CD14-positive monocyte (primary cell): ENCODE measurements around the gene ERO1B. TPM values are rescaled to one million over a fixed set of nuclear protein-coding genes. Genes with fewer than 3 reads are reported as not detected.

ENCODE experiments used
- DNase-seq, 3 donors: peaks; one replicate each; pipeline ENCODE4 v3.0.0-alpha.2; 2011 to 2022
- H2AFZ ChIP-seq: 2 replicates; pipeline ENCODE4 v1.6.0; 2012; ENCODE audit warnings: mild to moderate bottlenecking, low read depth, low read length, inconsistent platforms; ENCODE audit not compliant: insufficient read depth, poor library complexity, severe bottlenecking
- H3K27ac ChIP-seq, 2 donors: 1 replicate in 1 of 2; 2 replicates in 1 of 2; pipeline ENCODE4 v1.5.1; 2012 to 2013; ENCODE audit warnings: low read length in 2 of 2, control low read depth in 1 of 2, inconsistent platforms in 1 of 2, low read depth in 1 of 2, mild to moderate bottlenecking in 1 of 2
- H3K27me3 ChIP-seq, 2 donors: one replicate each; pipeline versions ENCODE4 v1.6.0 to v1.6.1; 2011 to 2013; ENCODE audit warnings: low read length in 2 of 2; ENCODE audit not compliant: control insufficient read depth in 2 of 2, insufficient read depth in 2 of 2
- H3K36me3 ChIP-seq, 2 donors: replicated peaks in 1 of 2; 1 replicate in 1 of 2; 2 replicates in 1 of 2; pipeline versions ENCODE4 v1.5.1 to v1.6.1; 2012 to 2013; ENCODE audit warnings: low read length in 2 of 2, control low read depth in 1 of 2, inconsistent platforms in 1 of 2, mild to moderate bottlenecking in 1 of 2; ENCODE audit not compliant: insufficient read depth in 2 of 2, control insufficient read depth in 1 of 2
- H3K4me1 ChIP-seq, 2 donors: 1 replicate in 1 of 2; 2 replicates in 1 of 2; pipeline versions ENCODE4 v1.5.1 to v1.6.1; 2012 to 2013; ENCODE audit warnings: low read length in 2 of 2, control low read depth in 1 of 2, inconsistent platforms in 1 of 2, mild to moderate bottlenecking in 1 of 2, moderate library complexity in 1 of 2; ENCODE audit not compliant: insufficient read depth in 2 of 2, control insufficient read depth in 1 of 2
- H3K4me2 ChIP-seq: replicated peaks from 2 replicates; pipeline ENCODE3; 2012; ENCODE audit warnings: low read length, moderate library complexity, mild to moderate bottlenecking; ENCODE audit not compliant: poor library complexity, severe bottlenecking; ENCODE audit errors: extremely low read depth
- H3K4me3 ChIP-seq, 3 experiments: fragments of 200-600 bp in 1 of 3; sonication (generic) in 1 of 3; replicated peaks in 1 of 3; 1 replicate in 2 of 3; 2 replicates in 1 of 3; pipeline ENCODE4 v1.5.1; 2011 to 2013; ENCODE audit warnings: low read length in 3 of 3, mild to moderate bottlenecking in 3 of 3, control low read depth in 2 of 3, low read depth in 2 of 3, inconsistent platforms in 1 of 3, moderate library complexity in 1 of 3
- H3K79me2 ChIP-seq: 2 replicates; pipeline ENCODE4 v1.6.0; 2012; ENCODE audit warnings: mild to moderate bottlenecking, control low read depth, inconsistent platforms, low read length, moderate library complexity; ENCODE audit not compliant: insufficient read depth
- H3K9ac ChIP-seq: 2 replicates; pipeline ENCODE4 v1.6.0; 2017; ENCODE audit warnings: low read length, mild to moderate bottlenecking; ENCODE audit not compliant: insufficient read depth, poor library complexity, severe bottlenecking
- H3K9me3 ChIP-seq, 2 donors: replicated peaks in 1 of 2; 1 replicate in 1 of 2; 2 replicates in 1 of 2; pipeline versions ENCODE4 v1.5.1 to v1.6.1; 2012 to 2013; ENCODE audit warnings: low read length in 2 of 2, control low read depth in 1 of 2; ENCODE audit not compliant: control insufficient read depth in 1 of 2, insufficient read depth in 1 of 2
- H4K20me1 ChIP-seq: 2 replicates; pipeline ENCODE4 v1.6.0; 2012; ENCODE audit warnings: mild to moderate bottlenecking, low read length, control low read depth, moderate library complexity; ENCODE audit not compliant: insufficient read depth
- H3K27ac Mint-ChIP-seq, 7 donors: one replicate each; pipeline ENCODE4 v1.8.0; 2020; ENCODE audit warnings: mild to moderate bottlenecking in 7 of 7, mixed read lengths in 7 of 7, moderate library complexity in 6 of 7, inconsistent platforms in 2 of 7
- H3K27me3 Mint-ChIP-seq, 3 donors: one replicate each; pipeline ENCODE4 v1.8.0; 2021 to 2022; ENCODE audit warnings: low read depth in 3 of 3, mild to moderate bottlenecking in 3 of 3, mixed read lengths in 3 of 3, moderate library complexity in 3 of 3, inconsistent platforms in 1 of 3
- H3K36me3 Mint-ChIP-seq, 2 donors: one replicate each; pipeline ENCODE4 v1.8.0; 2020; ENCODE audit warnings: mixed read lengths in 2 of 2, inconsistent platforms in 1 of 2, mild to moderate bottlenecking in 1 of 2
- H3K4me1 Mint-ChIP-seq: one replicate; pipeline ENCODE4 v1.8.0; 2020; ENCODE audit warnings: mild to moderate bottlenecking, mixed read lengths
- H3K4me3 Mint-ChIP-seq, 2 donors: one replicate each; pipeline ENCODE4 v1.8.0; 2020; ENCODE audit warnings: mild to moderate bottlenecking in 2 of 2, mixed read lengths in 2 of 2, moderate library complexity in 1 of 2
- H3K9me3 Mint-ChIP-seq, 7 donors: one replicate each; pipeline ENCODE4 v1.8.0; 2020 to 2022; ENCODE audit warnings: mixed read lengths in 7 of 7, mild to moderate bottlenecking in 6 of 7, moderate library complexity in 6 of 7, inconsistent platforms in 2 of 7
- CTCF ChIP-seq: fragments of 200-600 bp; IDR thresholded peaks from one replicate; pipeline ENCODE4 v1.8.0; 2022; ENCODE audit warnings: antibody characterized with exemption, mild to moderate bottlenecking
- WGBS: methylation state at CpG from one replicate; pipeline ENCODE4 v1.1.5; 2013; ENCODE audit warnings: missing lambda C conversion rate; ENCODE audit not compliant: insufficient coverage; 5-methylcytosine and 5-hydroxymethylcytosine counted together
- intact Hi-C, 2 donors: fragments of 100-400 bp; cut with micrococcal nuclease; formaldehyde crosslinking; loops; one replicate each; pipeline versions ENCODE4 v1.15.0 to v1.15.1; 2023
- polyA plus RNA-seq, 3 donors: library from polyadenylated mRNA; depleted of rRNA in 1 of 3; unstranded in 2 of 3; stranded (reverse) in 1 of 3; fragments of 300-500 nt in 2 of 3; fragments of >200 nt in 1 of 3; fragmentation: Illumina TruSeq in 2 of 3; gene quantifications; 1 replicate in 2 of 3; 2 replicates in 1 of 3; pipeline ENCODE4 v1.2.3, GENCODE V29; 2012 to 2021

The ERO1B gene
- polyA plus RNA-seq, 3 donors, result 2.7 to 4.2 (median 3.2) TPM

DNA sequence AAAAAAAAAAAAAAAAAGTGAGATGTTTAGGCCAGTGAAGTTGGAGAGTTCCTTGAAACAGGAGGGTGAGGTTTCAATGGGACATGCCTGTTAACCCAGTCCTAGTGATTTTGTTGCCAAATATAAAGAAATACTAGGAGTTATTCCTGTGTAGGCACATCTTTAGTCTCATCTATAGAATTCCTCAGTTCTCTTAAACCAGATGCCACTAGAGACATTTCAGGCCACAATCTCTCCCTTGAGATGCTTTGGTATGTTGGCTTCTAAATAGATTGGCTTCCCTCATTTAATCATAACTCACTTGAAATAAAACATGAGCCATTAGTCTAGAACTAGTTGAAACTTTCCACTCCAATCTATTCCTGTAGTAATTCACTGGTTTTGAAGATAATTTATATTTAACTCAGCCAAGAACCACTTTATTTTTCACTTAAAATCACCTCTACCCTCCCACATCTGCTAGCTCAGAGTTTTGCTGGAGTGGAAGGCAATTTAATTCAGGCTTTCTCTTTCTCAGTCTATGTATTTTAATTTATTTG lies 109.6 kb downstream of the ERO1B start:
- Mint-ChIP-seq H3K4me1 (peaks cover 7% of the 10 kb centered on the region), H3K36me3 (peaks cover 36 to 39% of the 10 kb centered on the region in 2 donors), H3K27me3 (peaks cover 0 to 1% (median 0%) of the 10 kb centered on the region in 3 donors), H3K27ac (no peak overlapping the region), H3K9me3 (peaks cover 0 to 2% (median 0%) of the 10 kb centered on the region in 7 donors), H3K4me3 (no peak overlapping the region)
- Histone ChIP-seq H4K20me1 (peaks cover 16% of the 10 kb centered on the region), H3K4me2 (no peak overlapping the region), H3K9ac (no peak overlapping the region), H3K79me2 (no peaks in the 10 kb centered on the region), H3K9me3 (no peaks in the 10 kb centered on the region), H3K4me1 (peaks cover 4 to 6% of the 10 kb centered on the region in 2 donors), H3K27ac (no peak overlapping the region), H2AFZ (no peak overlapping the region), H3K27me3 (no peaks in the 10 kb centered on the region), H3K4me3 (no peak overlapping the region), H3K36me3 (peaks cover 6 to 10% of the 10 kb centered on the region in 2 donors)
- intact Hi-C loops, result no loop called here
- DNase-seq, result no peak
- TF ChIP-seq CTCF, result no peak

GRCh38 chr1:236168716-236169429 lies 112.9 kb downstream of the ERO1B start:
- H3K9me3 ChIP-seq, result no peaks in the 10 kb centered on the region
- peaks cover 25% of the 10 kb centered on the region for H4K20me1 ChIP-seq
- no peak overlapping the region for H3K27ac ChIP-seq
- Mint-ChIP-seq H3K4me1 (peaks cover 7% of the 10 kb centered on the region), H3K9me3 (peaks cover 0 to 2% (median 0%) of the 10 kb centered on the region in 7 donors), H3K36me3 (peaks cover 19 to 35% of the 10 kb centered on the region in 2 donors), H3K27me3 (no peaks in the 10 kb centered on the region), H3K4me3 (no peak overlapping the region), H3K27ac (no peak overlapping the region)
- 70% methylated on average over 6 of the region's 10 CpGs for WGBS
- DNase-seq, result peak; percentile 20 to 75 (median 30)
- no peaks in the 10 kb centered on the region for H3K79me2 ChIP-seq
- H3K27me3 ChIP-seq, result no peaks in the 10 kb centered on the region
- no peak overlapping the region for H2AFZ ChIP-seq
- no peak overlapping the region for H3K4me2 ChIP-seq
- H3K36me3 ChIP-seq, result peaks cover 6 to 10% of the 10 kb centered on the region in 2 donors
- H3K4me3 ChIP-seq, result no peak overlapping the region
- TF ChIP-seq CTCF, result no peak
- intact Hi-C loops, result no loop called here
- peaks cover 4 to 6% of the 10 kb centered on the region in 2 donors for H3K4me1 ChIP-seq
- no peak overlapping the region for H3K9ac ChIP-seq
